Measurements from ENCODE around the gene SLC6A19. TPM values are rescaled to one million over a fixed set of nuclear protein-coding genes. Genes with fewer than 3 reads are reported as not detected.

SLC6A19 gene
- total and polyA plus RNA-seq, 2 of the 13 experiments (the other 11 are each of a cell fraction or from before 2014, with no cell fraction given): 0.02 TPM; not detected in 1

DNA sequence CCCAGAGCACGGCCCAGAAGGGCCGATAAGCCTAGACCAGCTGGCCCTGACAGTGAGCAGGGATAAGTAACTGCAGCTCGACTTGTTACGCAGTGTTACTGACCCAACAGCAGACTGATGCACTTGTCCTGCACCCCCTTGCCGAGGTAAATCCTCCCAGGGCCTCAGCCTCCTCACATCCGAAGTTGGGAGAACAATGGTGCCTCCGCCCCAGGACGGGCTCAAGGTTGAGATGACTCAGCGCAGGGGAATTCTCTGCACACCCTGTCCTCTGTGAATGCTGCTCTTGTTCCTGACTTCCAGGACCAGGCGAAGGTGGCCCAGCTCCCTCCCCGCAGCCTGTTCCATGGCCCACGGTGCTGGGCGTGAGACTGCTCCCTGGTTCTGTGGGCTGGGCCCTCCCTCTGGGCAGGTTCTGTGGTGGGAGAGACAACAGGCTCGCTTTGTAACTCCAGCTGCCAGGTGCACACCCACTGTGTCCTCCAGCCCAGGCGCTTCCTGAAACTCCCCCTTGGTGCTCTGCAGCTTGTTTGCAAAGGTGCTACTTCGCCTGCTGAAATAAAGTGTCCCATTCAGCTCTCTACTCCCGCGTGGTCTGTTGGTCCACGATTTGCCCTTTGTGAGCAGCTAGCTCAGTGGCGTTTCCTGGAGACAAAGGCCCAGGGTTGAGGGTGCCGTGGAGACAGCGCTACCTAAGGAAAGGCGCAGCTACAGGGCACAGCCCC, 40.1 kb upstream of the SLC6A19 start (continued):
- no peak for TF ChIP-seq ZSCAN30 (CRISPR knock-in tag; IDR thresholded peaks at IDR 0.05)
- TF ChIP-seq ZNF326 (CRISPR knock-in tag; IDR thresholded peaks at IDR 0.05; ENCODE audit: borderline replicate concordance): no peak
- TF ChIP-seq RNF219 (CRISPR knock-in tag; IDR thresholded peaks at IDR 0.05): no peak
- peak; percentile 96 for TF ChIP-seq SOX5 (CRISPR knock-in tag; IDR thresholded peaks at IDR 0.05; ENCODE audit: borderline replicate concordance)
- no peak for TF ChIP-seq TP53 (CRISPR knock-in tag; conservative IDR thresholded peaks at IDR 0.05)
- TF ChIP-seq BRD4 (CRISPR knock-in tag; IDR thresholded peaks at IDR 0.05): peak; percentile 50; the same call in 1 of the 2 replicates
- no peak for TF ChIP-seq DNMT3B (CRISPR knock-in tag; conservative IDR thresholded peaks at IDR 0.05)
- no peak for TF ChIP-seq KDM5A (IDR thresholded peaks at IDR 0.05; ENCODE audit: borderline replicate concordance, low read length)
- TF ChIP-seq IRX3 (CRISPR knock-in tag; IDR thresholded peaks at IDR 0.05; ENCODE audit: borderline replicate concordance, low read depth): no peak
- peak; percentile 74; the same call in 1 of the 2 replicates for TF ChIP-seq ARID5B (CRISPR knock-in tag; IDR thresholded peaks at IDR 0.05)
- peak; percentile 58; the same call in 1 of the 2 replicates for TF ChIP-seq ATF2 (CRISPR knock-in tag; IDR thresholded peaks at IDR 0.05)
- no peak for TF ChIP-seq EEA1 (CRISPR knock-in tag; IDR thresholded peaks at IDR 0.05; ENCODE audit: borderline replicate concordance)
- TF ChIP-seq, protein P1, sequence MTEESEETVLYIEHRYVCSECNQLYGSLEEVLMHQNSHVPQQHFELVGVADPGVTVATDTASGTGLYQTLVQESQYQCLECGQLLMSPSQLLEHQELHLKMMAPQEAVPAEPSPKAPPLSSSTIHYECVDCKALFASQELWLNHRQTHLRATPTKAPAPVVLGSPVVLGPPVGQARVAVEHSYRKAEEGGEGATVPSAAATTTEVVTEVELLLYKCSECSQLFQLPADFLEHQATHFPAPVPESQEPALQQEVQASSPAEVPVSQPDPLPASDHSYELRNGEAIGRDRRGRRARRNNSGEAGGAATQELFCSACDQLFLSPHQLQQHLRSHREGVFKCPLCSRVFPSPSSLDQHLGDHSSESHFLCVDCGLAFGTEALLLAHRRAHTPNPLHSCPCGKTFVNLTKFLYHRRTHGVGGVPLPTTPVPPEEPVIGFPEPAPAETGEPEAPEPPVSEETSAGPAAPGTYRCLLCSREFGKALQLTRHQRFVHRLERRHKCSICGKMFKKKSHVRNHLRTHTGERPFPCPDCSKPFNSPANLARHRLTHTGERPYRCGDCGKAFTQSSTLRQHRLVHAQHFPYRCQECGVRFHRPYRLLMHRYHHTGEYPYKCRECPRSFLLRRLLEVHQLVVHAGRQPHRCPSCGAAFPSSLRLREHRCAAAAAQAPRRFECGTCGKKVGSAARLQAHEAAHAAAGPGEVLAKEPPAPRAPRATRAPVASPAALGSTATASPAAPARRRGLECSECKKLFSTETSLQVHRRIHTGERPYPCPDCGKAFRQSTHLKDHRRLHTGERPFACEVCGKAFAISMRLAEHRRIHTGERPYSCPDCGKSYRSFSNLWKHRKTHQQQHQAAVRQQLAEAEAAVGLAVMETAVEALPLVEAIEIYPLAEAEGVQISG (CRISPR knock-in tag; IDR thresholded peaks at IDR 0.05): peak; percentile 36
- no peak for TF ChIP-seq EZH2 (conservative IDR thresholded peaks at IDR 0.05; ENCODE audit: low read depth, low read length)
- 0 out of 2 replicates have a peak, but pooled peaks have one; percentile 41 for TF ChIP-seq ZNF124 (CRISPR knock-in tag; IDR thresholded peaks at IDR 0.05)
- TF ChIP-seq NR3C1 (CRISPR knock-in tag; IDR thresholded peaks at IDR 0.05): no peak

Measured in HepG2 (cell line).